SK-N-SH (cell line): Measurements from ENCODE around the gene CDK8. TPM values are rescaled to one million over a fixed set of nuclear protein-coding genes. Genes with fewer than 3 reads are reported as not detected.
A peak's percentile ranks its signal among the peaks of the same experiment; 100 is the strongest.

ENCODE experiments used
- CTCF ChIA-PET: fragments of 300-600, 350-600 bp; formaldehyde crosslinking; extraction: SDS; loops from one replicate; lab custom pipeline; 2021; lab: Yijun Ruan, JAX
- POLR2A ChIA-PET: fragments of 350-600 bp; sonication (Branson Sonifier 250); formaldehyde crosslinking; extraction: SDS; loops from one replicate; lab custom pipeline; 2020; ENCODE audit warnings: antibody characterized with exemption, inconsistent platforms; lab: Yijun Ruan, JAX
- DNase-seq: peaks from one replicate; pipeline ENCODE4 v3.0.0; 2012
- H2AFZ ChIP-seq: fragments of 200-600 bp; sonication (generic); 2 replicates; pipeline ENCODE4 v1.8.1; 2016; ENCODE audit warnings: antibody characterized with exemption, mild to moderate bottlenecking, low read depth
- H3F3A ChIP-seq: fragments of 200-600 bp; sonication (generic); replicated peaks from 2 replicates; pipeline ENCODE3; 2016; ENCODE audit warnings: antibody characterized with exemption, mild to moderate bottlenecking; ENCODE audit not compliant: insufficient read depth
- H3K27ac ChIP-seq, 2 experiments: fragments of 200-500 bp in 1 of 2; fragments of 200-600 bp in 1 of 2; sonication (Bioruptor generic) in 1 of 2; sonication (generic), shearing (Covaris generic) in 1 of 2; 2 replicates each; pipeline versions ENCODE4 v1.5.1 to v1.6.1; 2014 to 2016; ENCODE audit warnings: low read depth in 2 of 2, inconsistent platforms in 1 of 2, low read length in 1 of 2, mild to moderate bottlenecking in 1 of 2, mixed read lengths in 1 of 2
- H3K27me3 ChIP-seq: fragments of 200-600 bp; sonication (generic), shearing (Covaris generic); 2 replicates; pipeline ENCODE4 v1.6.1; 2016; ENCODE audit warnings: mixed run types; ENCODE audit not compliant: insufficient read depth
- H3K36me3 ChIP-seq, 2 experiments: fragments of 200-500 bp in 1 of 2; fragments of 200-600 bp in 1 of 2; sonication (Bioruptor generic) in 1 of 2; sonication (generic) in 1 of 2; replicated peaks in 1 of 2; 2 replicates each; pipeline versions ENCODE3 to v1.5.1; 2014 to 2016; ENCODE audit warnings: low read length in 1 of 2, mild to moderate bottlenecking in 1 of 2; ENCODE audit not compliant: insufficient read depth in 2 of 2, control insufficient read depth in 1 of 2
- H3K4me1 ChIP-seq, 2 experiments: fragments of 200-500 bp in 1 of 2; fragments of 200-600 bp in 1 of 2; sonication (Bioruptor generic) in 1 of 2; sonication (generic), shearing (Covaris generic) in 1 of 2; 2 replicates each; pipeline versions ENCODE4 v1.5.1 to v1.6.1; 2014 to 2016; ENCODE audit warnings: low read depth in 1 of 2, low read length in 1 of 2, mixed run types in 1 of 2; ENCODE audit not compliant: insufficient read depth in 2 of 2, control insufficient read depth in 1 of 2
- H3K4me2 ChIP-seq: fragments of 200-600 bp; sonication (generic), shearing (Covaris generic); 2 replicates; pipeline ENCODE4 v1.6.1; 2017; ENCODE audit warnings: mixed run types
- H3K4me3 ChIP-seq, 2 experiments: fragments of 200-500 bp in 1 of 2; fragments of 200-600 bp in 1 of 2; sonication (Bioruptor generic) in 1 of 2; sonication (generic), shearing (Covaris generic) in 1 of 2; 2 replicates each; pipeline versions ENCODE4 v1.5.1 to v1.8.1; 2014 to 2016; ENCODE audit warnings: low read depth in 2 of 2, inconsistent platforms in 1 of 2, low read length in 1 of 2, mild to moderate bottlenecking in 1 of 2, mixed read lengths in 1 of 2, moderate library complexity in 1 of 2
- H3K79me2 ChIP-seq: fragments of 200-600 bp; sonication (generic); 2 replicates; pipeline ENCODE4 v1.8.1; 2017; ENCODE audit warnings: mild to moderate bottlenecking; ENCODE audit not compliant: insufficient read depth
- H3K9ac ChIP-seq: fragments of 200-600 bp; sonication (generic); 2 replicates; pipeline ENCODE4 v1.6.1; 2017; ENCODE audit warnings: mixed run types
- H3K9me2 ChIP-seq: fragments of 200-600 bp; sonication (generic); 2 replicates; pipeline ENCODE4 v1.6.1; 2017; ENCODE audit warnings: mixed run types
- H3K9me3 ChIP-seq: fragments of 200-600 bp; sonication (generic); 2 replicates; pipeline ENCODE4 v1.6.1; 2017; ENCODE audit warnings: mixed run types, mild to moderate bottlenecking, moderate library complexity
- H4K20me1 ChIP-seq: fragments of 200-600 bp; sonication (generic); 2 replicates; pipeline ENCODE4 v1.6.1; 2017; ENCODE audit warnings: mild to moderate bottlenecking, mixed run types; ENCODE audit not compliant: insufficient read depth
- CHD2 ChIP-seq: fragments of 150-350 bp; IDR thresholded peaks from 2 replicates; pipeline ENCODE4 v1.6.1; 2018; ENCODE audit warnings: low read length; ENCODE audit not compliant: partially characterized antibody
- EP300 ChIP-seq, 2 experiments: IDR thresholded peaks; 2 replicates each; pipeline versions ENCODE4 v1.4.0 to v1.6.1; 2012; ENCODE audit warnings: borderline replicate concordance in 1 of 2, low read depth in 1 of 2, low read length in 1 of 2
- FOSL2 ChIP-seq: IDR thresholded peaks from 2 replicates; pipeline ENCODE4 v1.4.0; 2012; ENCODE audit warnings: low read depth, mild to moderate bottlenecking, moderate library complexity, borderline replicate concordance
- FOXJ3 ChIP-seq: sonication (generic); formaldehyde crosslinking; IDR thresholded peaks from 2 replicates; pipeline ENCODE4 v1.5.1; 2020; ENCODE audit warnings: mild to moderate bottlenecking, missing genetic modification reagents
- FOXM1 ChIP-seq: IDR thresholded peaks from 2 replicates; pipeline ENCODE4 v1.4.0; 2012; ENCODE audit warnings: low read depth, mild to moderate bottlenecking
- GATA2 ChIP-seq: sonication (generic); formaldehyde crosslinking; IDR thresholded peaks from 2 replicates; pipeline ENCODE4 v1.5.0; 2020; ENCODE audit warnings: mild to moderate bottlenecking, missing genetic modification reagents
- MXI1 ChIP-seq: IDR thresholded peaks from 2 replicates; pipeline ENCODE4 v1.6.1; 2012; ENCODE audit warnings: mild to moderate bottlenecking, low read depth, low read length, improper control_type of control experiment
- NRF1 ChIP-seq: IDR thresholded peaks from 2 replicates; pipeline ENCODE4 v1.6.1; 2012; ENCODE audit warnings: low read depth, mild to moderate bottlenecking, low read length
- RAD21 ChIP-seq: IDR thresholded peaks from 2 replicates; pipeline ENCODE4 v1.6.1; 2012; ENCODE audit warnings: mild to moderate bottlenecking, low read length
- RCOR1 ChIP-seq: fragments of 150-350 bp; IDR thresholded peaks from 2 replicates; pipeline ENCODE4 v1.6.1; 2017; ENCODE audit warnings: antibody characterized with exemption, low read length
- RFX5 ChIP-seq: IDR thresholded peaks from 2 replicates; pipeline ENCODE4 v1.6.1; 2012; ENCODE audit warnings: mild to moderate bottlenecking, improper control_type of control experiment, low read length
- RXRA ChIP-seq: IDR thresholded peaks from 2 replicates; pipeline ENCODE4 v1.4.0; 2012; ENCODE audit warnings: low read depth, mild to moderate bottlenecking, borderline replicate concordance
- TCF12 ChIP-seq: IDR thresholded peaks from 2 replicates; pipeline ENCODE4 v1.4.0; 2012
- WGBS: methylation state at CpG from one replicate; pipeline ENCODE4 v1.1.6; 2017; ENCODE audit warnings: low lambda C conversion rate; 5-methylcytosine and 5-hydroxymethylcytosine counted together
- polyA plus RNA-seq, 3 experiments: library from polyadenylated mRNA; depleted of rRNA; stranded (reverse); fragments of >200 nt; gene quantifications; 2 replicates each; pipeline ENCODE4 v1.2.3, GENCODE V29; 2012
- TF ChIP-seq, protein P1 (sequence below): IDR thresholded peaks from 2 replicates; pipeline ENCODE4 v1.4.0; 2012; ENCODE audit warnings: low read depth
- TF ChIP-seq, protein P2 (sequence below): fragments of 150-350 bp; IDR thresholded peaks from 2 replicates; pipeline ENCODE4 v1.6.1; 2017; ENCODE audit warnings: antibody characterized with exemption, low read length, low read depth, borderline replicate concordance
- TF ChIP-seq, protein P3 (sequence below): IDR thresholded peaks from 2 replicates; pipeline ENCODE4; 2012
- TF ChIP-seq, protein P4 (sequence below): IDR thresholded peaks from 2 replicates; pipeline ENCODE4 v1.4.0; 2012; ENCODE audit warnings: low read depth, borderline replicate concordance
- TF ChIP-seq, protein P5 (sequence below): IDR thresholded peaks from 2 replicates; pipeline ENCODE4 v1.4.0; 2012; ENCODE audit warnings: low read depth, borderline replicate concordance
- TF ChIP-seq, protein P6 (sequence below): fragments of 200-600 bp; sonication (generic); IDR thresholded peaks from 2 replicates; pipeline ENCODE4 v1.6.1; 2017; ENCODE audit warnings: antibody characterized with exemption, mild to moderate bottlenecking, moderate library complexity

The CDK8 gene
- polyA plus RNA-seq, 1 of the 3 experiments (the other 2 are of a cell fraction): 10.1 TPM

DNA sequence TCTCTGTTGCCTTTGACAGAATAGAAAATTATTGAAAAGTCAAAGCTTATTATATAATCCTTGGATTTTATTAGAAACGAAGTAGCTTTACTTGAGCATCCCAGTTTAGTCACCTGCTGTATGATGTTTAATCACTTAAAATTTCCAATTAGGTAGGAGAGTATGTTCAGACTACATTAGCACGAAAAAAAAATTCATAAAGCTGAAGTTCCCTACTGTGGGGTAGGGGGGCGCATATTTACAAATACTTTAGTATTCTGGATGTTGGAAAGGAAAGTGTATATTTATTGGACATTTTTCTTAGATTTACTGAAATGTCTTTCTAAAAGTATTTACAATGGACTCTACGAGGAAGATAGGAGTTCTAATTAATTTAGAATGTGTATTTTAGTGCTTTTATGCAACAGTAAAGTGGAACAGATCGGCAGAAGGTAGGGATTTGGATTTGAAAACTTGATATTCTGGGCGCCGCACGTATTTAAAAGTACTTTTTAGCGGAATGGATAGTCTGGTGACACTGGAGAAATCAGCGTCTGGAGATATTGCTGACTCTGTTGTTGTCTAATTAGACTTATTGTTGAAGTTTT is 1.9 kb downstream of the CDK8 start:
- H4K20me1 ChIP-seq: peaks cover 56% of the 10 kb centered on the region

DNA sequence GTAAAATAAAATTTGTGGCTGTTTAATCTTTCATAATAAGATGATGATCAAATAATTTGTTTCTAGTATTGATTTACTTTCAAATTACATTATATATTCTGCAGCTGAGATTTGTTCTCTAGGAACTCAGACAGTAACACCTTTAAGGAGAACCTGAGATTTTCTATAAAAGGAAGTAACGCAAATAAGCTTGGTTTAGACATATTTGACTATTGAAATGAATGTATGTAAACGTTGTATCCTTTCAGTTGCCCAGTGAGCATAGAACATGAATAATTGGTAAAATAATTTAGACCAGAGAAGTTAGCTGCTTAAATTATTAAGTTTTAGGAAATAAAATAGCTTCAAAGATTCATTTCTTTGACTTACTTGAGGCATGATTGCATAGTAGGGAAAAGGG is 3.1 kb downstream of the CDK8 start:
- WGBS: 73% methylated on average over 2 of the region's 2 CpGs
- ChIA-PET POLR2A (no interaction called here), CTCF (interaction anchor here (1.0 to 3.3 kb wide), 5 partner anchors 9 to 240 kb away, joined by 3 to 10 read pairs (median 4); no protein-coding TSS in a partner anchor)
- no peaks in the 10 kb centered on the region for H3K9me2 ChIP-seq
- no peak overlapping the region for H3K9ac ChIP-seq
- peaks cover 69% of the 10 kb centered on the region for H4K20me1 ChIP-seq
- H3K27ac ChIP-seq: no peak overlapping the region
- H3K4me1 ChIP-seq: peaks cover 8 to 10% of the 10 kb centered on the region in 2 experiments; a peak in 2 of 4 replicates
- H2AFZ ChIP-seq: no peak overlapping the region
- H3F3A ChIP-seq: no peaks in the 10 kb centered on the region
- peaks cover 75% of the 10 kb centered on the region for H3K79me2 ChIP-seq
- H3K27me3 ChIP-seq: no peaks in the 10 kb centered on the region
- TF ChIP-seq, protein P1, sequence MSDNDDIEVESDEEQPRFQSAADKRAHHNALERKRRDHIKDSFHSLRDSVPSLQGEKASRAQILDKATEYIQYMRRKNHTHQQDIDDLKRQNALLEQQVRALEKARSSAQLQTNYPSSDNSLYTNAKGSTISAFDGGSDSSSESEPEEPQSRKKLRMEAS: no peak
- TF ChIP-seq NRF1 (no peak), RXRA (no peak), CHD2 (no peak), EP300 (IDR thresholded peaks at IDR 0.05; ENCODE audit: borderline replicate concordance in 1 of 2, low read depth in 1 of 2, low read length in 1 of 2) (no peak), FOXJ3 (CRISPR knock-in tag) (no peak), RFX5 (no peak), TCF12 (no peak), GATA2 (CRISPR knock-in tag) (no peak), FOSL2 (no peak), RCOR1 (no peak)
- TF ChIP-seq, protein P2, sequence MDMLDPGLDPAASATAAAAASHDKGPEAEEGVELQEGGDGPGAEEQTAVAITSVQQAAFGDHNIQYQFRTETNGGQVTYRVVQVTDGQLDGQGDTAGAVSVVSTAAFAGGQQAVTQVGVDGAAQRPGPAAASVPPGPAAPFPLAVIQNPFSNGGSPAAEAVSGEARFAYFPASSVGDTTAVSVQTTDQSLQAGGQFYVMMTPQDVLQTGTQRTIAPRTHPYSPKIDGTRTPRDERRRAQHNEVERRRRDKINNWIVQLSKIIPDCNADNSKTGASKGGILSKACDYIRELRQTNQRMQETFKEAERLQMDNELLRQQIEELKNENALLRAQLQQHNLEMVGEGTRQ: no peak
- TF ChIP-seq, protein P3, sequence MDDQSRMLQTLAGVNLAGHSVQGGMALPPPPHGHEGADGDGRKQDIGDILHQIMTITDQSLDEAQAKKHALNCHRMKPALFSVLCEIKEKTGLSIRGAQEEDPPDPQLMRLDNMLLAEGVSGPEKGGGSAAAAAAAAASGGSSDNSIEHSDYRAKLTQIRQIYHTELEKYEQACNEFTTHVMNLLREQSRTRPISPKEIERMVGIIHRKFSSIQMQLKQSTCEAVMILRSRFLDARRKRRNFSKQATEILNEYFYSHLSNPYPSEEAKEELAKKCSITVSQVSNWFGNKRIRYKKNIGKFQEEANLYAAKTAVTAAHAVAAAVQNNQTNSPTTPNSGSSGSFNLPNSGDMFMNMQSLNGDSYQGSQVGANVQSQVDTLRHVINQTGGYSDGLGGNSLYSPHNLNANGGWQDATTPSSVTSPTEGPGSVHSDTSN: no peak
- TF ChIP-seq, protein P4, sequence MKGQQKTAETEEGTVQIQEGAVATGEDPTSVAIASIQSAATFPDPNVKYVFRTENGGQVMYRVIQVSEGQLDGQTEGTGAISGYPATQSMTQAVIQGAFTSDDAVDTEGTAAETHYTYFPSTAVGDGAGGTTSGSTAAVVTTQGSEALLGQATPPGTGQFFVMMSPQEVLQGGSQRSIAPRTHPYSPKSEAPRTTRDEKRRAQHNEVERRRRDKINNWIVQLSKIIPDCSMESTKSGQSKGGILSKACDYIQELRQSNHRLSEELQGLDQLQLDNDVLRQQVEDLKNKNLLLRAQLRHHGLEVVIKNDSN: no peak
- DNase-seq: no peak
- H3K4me3 ChIP-seq: no peak overlapping the region
- H3K4me2 ChIP-seq: peak overlapping the region; percentile 80; the same call in 1 of the 2 replicates
- H3K36me3 ChIP-seq: no peaks in the 10 kb centered on the region
- H3K9me3 ChIP-seq: no peaks in the 10 kb centered on the region

More for the DNA sequence above, 1.9 kb downstream of the CDK8 start:
- ChIA-PET POLR2A (no interaction called here), CTCF (interaction anchor here (0.7 to 3.3 kb wide), 21 partner anchors 9 to 617 kb away, joined by 3 to 10 read pairs (median 4); no protein-coding TSS in a partner anchor)
- peak overlapping the region; percentile 75 for H3K9ac ChIP-seq
- no peaks in the 10 kb centered on the region for H3K27me3 ChIP-seq
- WGBS: 31% methylated on average over 10 of the region's 10 CpGs
- no peaks in the 10 kb centered on the region for H3K9me2 ChIP-seq
- no peak for TF ChIP-seq FOXM1
- TF ChIP-seq, protein P5, sequence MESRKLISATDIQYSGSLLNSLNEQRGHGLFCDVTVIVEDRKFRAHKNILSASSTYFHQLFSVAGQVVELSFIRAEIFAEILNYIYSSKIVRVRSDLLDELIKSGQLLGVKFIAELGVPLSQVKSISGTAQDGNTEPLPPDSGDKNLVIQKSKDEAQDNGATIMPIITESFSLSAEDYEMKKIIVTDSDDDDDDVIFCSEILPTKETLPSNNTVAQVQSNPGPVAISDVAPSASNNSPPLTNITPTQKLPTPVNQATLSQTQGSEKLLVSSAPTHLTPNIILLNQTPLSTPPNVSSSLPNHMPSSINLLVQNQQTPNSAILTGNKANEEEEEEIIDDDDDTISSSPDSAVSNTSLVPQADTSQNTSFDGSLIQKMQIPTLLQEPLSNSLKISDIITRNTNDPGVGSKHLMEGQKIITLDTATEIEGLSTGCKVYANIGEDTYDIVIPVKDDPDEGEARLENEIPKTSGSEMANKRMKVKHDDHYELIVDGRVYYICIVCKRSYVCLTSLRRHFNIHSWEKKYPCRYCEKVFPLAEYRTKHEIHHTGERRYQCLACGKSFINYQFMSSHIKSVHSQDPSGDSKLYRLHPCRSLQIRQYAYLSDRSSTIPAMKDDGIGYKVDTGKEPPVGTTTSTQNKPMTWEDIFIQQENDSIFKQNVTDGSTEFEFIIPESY: no peak
- no peak for TF ChIP-seq MXI1
- peak; percentile 37; the same call in 1 of the 2 replicates for TF ChIP-seq RAD21
- TF ChIP-seq, protein P6, sequence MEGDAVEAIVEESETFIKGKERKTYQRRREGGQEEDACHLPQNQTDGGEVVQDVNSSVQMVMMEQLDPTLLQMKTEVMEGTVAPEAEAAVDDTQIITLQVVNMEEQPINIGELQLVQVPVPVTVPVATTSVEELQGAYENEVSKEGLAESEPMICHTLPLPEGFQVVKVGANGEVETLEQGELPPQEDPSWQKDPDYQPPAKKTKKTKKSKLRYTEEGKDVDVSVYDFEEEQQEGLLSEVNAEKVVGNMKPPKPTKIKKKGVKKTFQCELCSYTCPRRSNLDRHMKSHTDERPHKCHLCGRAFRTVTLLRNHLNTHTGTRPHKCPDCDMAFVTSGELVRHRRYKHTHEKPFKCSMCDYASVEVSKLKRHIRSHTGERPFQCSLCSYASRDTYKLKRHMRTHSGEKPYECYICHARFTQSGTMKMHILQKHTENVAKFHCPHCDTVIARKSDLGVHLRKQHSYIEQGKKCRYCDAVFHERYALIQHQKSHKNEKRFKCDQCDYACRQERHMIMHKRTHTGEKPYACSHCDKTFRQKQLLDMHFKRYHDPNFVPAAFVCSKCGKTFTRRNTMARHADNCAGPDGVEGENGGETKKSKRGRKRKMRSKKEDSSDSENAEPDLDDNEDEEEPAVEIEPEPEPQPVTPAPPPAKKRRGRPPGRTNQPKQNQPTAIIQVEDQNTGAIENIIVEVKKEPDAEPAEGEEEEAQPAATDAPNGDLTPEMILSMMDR: peak; percentile 63
- TF ChIP-seq RCOR1: no peak
- H3K79me2 ChIP-seq: peaks cover 62% of the 10 kb centered on the region
- no peaks in the 10 kb centered on the region for H3K36me3 ChIP-seq
- H3K4me2 ChIP-seq: peak overlapping the region; percentile 80
- H3K4me1 ChIP-seq: peaks cover 8 to 10% of the 10 kb centered on the region in 2 experiments; a peak in 2 of 4 replicates
- H3K9me3 ChIP-seq: no peaks in the 10 kb centered on the region
- H3K27ac ChIP-seq: peak overlapping the region in 1 of 2 experiments; percentile 88; a peak in 1 of 4 replicates
- peak; percentile 39 for DNase-seq
- H3F3A ChIP-seq: no peaks in the 10 kb centered on the region
- peak overlapping the region; percentile 69 to 90 for H3K4me3 ChIP-seq
- H2AFZ ChIP-seq: no peak overlapping the region
